Erythroblast (primary cell): ENCODE results near the gene FBLN7.

ENCODE experiments used
- GATA1 ChIP-seq: IDR thresholded peaks from 2 replicates; pipeline ENCODE4 v1.6.1; 2011; ENCODE audit warnings: low read depth, mild to moderate bottlenecking, control low read depth, low read length, moderate library complexity
- POLR2A ChIP-seq: IDR thresholded peaks from 2 replicates; pipeline ENCODE4 v1.6.1; 2011; ENCODE audit warnings: mild to moderate bottlenecking, low read length

DNA sequence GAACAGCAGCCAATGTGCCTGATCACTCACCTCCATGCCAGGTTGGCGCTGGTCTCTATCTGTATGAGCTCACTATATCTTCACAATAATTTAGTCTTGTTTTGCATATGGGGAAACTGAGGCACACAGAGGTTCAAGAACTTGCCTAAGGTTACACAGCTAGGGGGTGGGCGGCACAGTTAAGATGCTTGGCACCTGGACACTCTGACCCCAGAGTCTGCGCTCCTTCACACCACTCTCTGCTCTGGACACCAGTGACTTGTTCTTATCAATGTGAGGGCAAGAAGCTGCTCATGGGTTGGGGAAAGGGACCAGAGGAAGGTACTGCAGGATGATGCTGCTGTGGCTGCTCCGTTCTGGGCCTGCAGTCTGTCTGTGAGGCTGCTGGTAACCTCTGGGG is 27.1 kb downstream of the FBLN7 start:
- TF ChIP-seq POLR2A (no peak), GATA1 (no peak)
